Endothelial cell (in vitro differentiated cells): ENCODE measurements around the gene TPD52L1. TPM values are rescaled to one million over a fixed set of nuclear protein-coding genes. Genes with fewer than 3 reads are reported as not detected.
"Not testable (repeated sequence)": the region's sequence is repeated elsewhere in the genome, so short reads cannot be mapped to it uniquely, and the experiment has no call there.

Source experiments
- DNase-seq: peaks from one replicate; pipeline ENCODE4 v3.0.0; 2021; ENCODE audit warnings: low spot score
- H3K27ac Mint-ChIP-seq: one replicate; pipeline ENCODE4 v1.8.0; 2021; ENCODE audit warnings: mixed read lengths, inconsistent platforms; ENCODE audit not compliant: unreplicated experiment
- H3K27me3 Mint-ChIP-seq: one replicate; pipeline ENCODE4 v1.8.0; 2021; ENCODE audit warnings: mild to moderate bottlenecking, moderate library complexity, mixed read lengths, inconsistent platforms; ENCODE audit not compliant: unreplicated experiment
- H3K36me3 Mint-ChIP-seq: one replicate; pipeline ENCODE4 v1.8.0; 2021; ENCODE audit warnings: mild to moderate bottlenecking, low read depth, mixed read lengths, inconsistent platforms; ENCODE audit not compliant: unreplicated experiment
- H3K4me1 Mint-ChIP-seq: one replicate; pipeline ENCODE4 v1.8.0; 2021; ENCODE audit warnings: mild to moderate bottlenecking, mixed read lengths, inconsistent platforms; ENCODE audit not compliant: unreplicated experiment
- H3K4me3 Mint-ChIP-seq: one replicate; pipeline ENCODE4 v1.8.0; 2021; ENCODE audit warnings: mild to moderate bottlenecking, mixed read lengths, inconsistent platforms; ENCODE audit not compliant: unreplicated experiment
- H3K9me3 Mint-ChIP-seq: one replicate; pipeline ENCODE4 v1.8.0; 2021; ENCODE audit warnings: mixed read lengths, inconsistent platforms; ENCODE audit not compliant: unreplicated experiment
- total RNA-seq: library from RNA; stranded (reverse); fragmentation: NEBNext Ultra II Directional; extraction: Animal tissue kit (Norgen Biotek cat#: 25700); gene quantifications from one replicate; pipeline ENCODE4 v1.2.1, GENCODE V29; 2021; ENCODE audit not compliant: unreplicated experiment
- TF ChIP-seq, protein P1 (sequence below): fragments of 200-600 bp; sonication (generic); IDR thresholded peaks from one replicate; pipeline ENCODE4 v1.5.0; 2021; ENCODE audit warnings: antibody characterized with exemption; ENCODE audit not compliant: unreplicated experiment

TPD52L1 gene
- total RNA-seq, 1 donor from 2014 or later, result 118 TPM

DNA sequence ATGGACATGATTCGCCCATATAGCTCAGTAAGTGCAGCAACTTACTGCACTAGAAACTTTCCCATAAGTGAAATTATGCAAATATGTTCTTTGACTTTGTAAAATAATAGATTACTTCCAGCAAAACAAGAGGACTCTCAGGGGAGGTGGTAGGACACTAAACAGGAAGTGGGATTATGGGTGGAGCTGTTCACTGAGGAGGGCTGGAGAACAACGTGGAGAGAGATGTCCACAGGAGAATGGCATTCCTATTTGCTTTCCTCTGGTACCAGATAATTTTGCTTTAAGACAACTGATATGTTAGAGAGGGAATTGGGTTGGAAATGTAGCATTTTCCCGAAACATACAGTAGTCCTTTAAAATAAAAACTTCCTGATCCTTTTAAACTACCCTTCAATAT lies 3.7 kb downstream of the TPD52L1 start:
- peaks cover 17% of the 10 kb centered on the region for H3K4me1 Mint-ChIP-seq
- no peak overlapping the region for H3K4me3 Mint-ChIP-seq
- peaks cover 6% of the 10 kb centered on the region for H3K27me3 Mint-ChIP-seq
- no peaks in the 10 kb centered on the region for H3K9me3 Mint-ChIP-seq
- H3K27ac Mint-ChIP-seq, result no peak overlapping the region
- no peak for DNase-seq
- TF ChIP-seq, protein P1, sequence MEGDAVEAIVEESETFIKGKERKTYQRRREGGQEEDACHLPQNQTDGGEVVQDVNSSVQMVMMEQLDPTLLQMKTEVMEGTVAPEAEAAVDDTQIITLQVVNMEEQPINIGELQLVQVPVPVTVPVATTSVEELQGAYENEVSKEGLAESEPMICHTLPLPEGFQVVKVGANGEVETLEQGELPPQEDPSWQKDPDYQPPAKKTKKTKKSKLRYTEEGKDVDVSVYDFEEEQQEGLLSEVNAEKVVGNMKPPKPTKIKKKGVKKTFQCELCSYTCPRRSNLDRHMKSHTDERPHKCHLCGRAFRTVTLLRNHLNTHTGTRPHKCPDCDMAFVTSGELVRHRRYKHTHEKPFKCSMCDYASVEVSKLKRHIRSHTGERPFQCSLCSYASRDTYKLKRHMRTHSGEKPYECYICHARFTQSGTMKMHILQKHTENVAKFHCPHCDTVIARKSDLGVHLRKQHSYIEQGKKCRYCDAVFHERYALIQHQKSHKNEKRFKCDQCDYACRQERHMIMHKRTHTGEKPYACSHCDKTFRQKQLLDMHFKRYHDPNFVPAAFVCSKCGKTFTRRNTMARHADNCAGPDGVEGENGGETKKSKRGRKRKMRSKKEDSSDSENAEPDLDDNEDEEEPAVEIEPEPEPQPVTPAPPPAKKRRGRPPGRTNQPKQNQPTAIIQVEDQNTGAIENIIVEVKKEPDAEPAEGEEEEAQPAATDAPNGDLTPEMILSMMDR, result no peak
- peaks cover 26% of the 10 kb centered on the region for H3K36me3 Mint-ChIP-seq

DNA sequence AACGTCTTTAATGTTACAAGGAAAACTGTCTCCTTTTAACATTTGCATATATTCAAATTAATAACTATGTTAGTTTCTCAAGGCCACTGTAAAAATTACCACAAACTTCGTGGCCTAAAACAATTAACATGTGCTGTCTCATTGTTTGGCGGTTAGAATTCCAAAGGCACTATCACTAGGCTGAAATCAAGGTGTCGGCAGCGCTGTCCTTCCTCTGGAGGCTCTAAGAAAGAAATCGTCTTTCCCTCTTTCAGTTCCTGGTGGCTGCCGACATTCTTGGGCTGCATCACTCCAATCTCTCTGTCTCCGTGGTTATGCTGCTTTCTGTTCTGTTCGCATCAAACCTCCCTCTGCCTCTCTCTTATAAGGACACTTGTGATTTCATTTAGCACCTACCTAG lies 4.2 kb downstream of the TPD52L1 start:
- DNase-seq, result no peak
- TF ChIP-seq, protein P1, result no peak
- Mint-ChIP-seq H3K4me1 (peaks cover 17% of the 10 kb centered on the region), H3K9me3 (no peaks in the 10 kb centered on the region), H3K4me3 (peak overlapping the region; percentile 17), H3K36me3 (peaks cover 26% of the 10 kb centered on the region), H3K27ac (no peak overlapping the region), H3K27me3 (peaks cover 6% of the 10 kb centered on the region)

DNA sequence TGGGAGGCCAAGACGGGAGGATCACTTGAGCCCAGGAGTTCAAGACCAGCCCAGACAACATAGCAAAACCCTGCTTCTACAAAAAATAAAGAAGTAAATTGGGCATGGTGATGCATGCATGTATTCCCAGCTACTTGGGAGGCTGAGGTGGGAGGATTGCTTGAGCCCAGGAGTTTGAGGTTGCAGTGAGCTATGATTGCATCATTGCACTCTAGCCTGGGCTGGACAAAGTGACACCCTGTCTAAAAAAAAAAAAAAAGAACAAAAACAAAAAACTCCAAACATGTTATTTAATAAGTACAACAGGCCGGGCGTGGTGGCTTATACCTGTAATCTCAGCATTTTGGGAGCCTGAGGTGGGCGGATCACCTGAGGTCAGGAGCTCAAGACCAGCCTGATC lies 9.8 kb downstream of the TPD52L1 start:
- H3K27ac Mint-ChIP-seq, DNase-seq, H3K9me3 Mint-ChIP-seq, H3K27me3 Mint-ChIP-seq, H3K4me1 Mint-ChIP-seq, H3K4me3 Mint-ChIP-seq: not testable (repeated sequence)
- peaks cover 26% of the 10 kb centered on the region for H3K36me3 Mint-ChIP-seq

DNA sequence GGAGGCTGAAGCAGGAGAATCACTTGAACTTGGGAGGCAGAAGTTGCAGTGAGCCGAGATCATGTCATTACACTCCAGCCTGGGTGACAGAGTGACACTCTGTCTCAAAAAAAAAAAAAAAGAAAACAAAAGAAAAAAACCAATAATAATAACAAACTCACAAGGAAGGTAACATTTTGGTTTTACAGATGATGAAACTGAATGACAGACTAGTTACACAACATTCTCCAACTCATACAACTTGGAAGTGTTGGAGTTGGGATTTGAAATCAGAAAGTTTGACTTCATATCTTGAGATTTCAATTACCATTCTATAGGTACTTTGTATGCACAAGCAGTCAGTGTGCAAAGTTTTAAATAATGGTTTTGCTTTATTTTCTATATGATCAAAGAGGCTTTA lies 10.2 kb downstream of the TPD52L1 start:
- H3K36me3 Mint-ChIP-seq, result peaks cover 26% of the 10 kb centered on the region
- H3K9me3 Mint-ChIP-seq, result no peaks in the 10 kb centered on the region
- no peak overlapping the region for H3K27ac Mint-ChIP-seq
- no peak overlapping the region for H3K4me3 Mint-ChIP-seq
- no peak for DNase-seq
- no peaks in the 10 kb centered on the region for H3K4me1 Mint-ChIP-seq
- TF ChIP-seq, protein P1, result no peak
- peaks cover 2% of the 10 kb centered on the region for H3K27me3 Mint-ChIP-seq

DNA sequence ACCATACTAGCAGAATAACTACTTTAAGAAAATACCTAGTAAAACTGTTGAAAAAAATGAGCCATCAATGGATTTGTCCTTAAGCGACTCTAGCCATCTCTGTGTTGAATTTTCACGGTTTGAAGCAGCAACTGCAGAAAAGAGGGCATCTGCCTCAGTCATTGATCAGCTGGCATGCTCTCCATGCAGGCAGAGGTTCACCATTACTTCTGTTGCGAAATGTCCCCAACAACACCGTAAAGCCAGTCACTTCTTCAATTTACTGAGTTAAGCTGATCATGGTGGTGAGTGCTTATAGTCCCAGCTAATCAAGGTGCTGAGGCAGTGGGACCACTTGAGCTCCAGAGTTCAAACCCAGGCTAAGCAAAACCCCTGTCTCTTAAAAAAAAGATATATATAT lies 11.1 kb downstream of the TPD52L1 start:
- Mint-ChIP-seq H3K4me3 (no peak overlapping the region), H3K27me3 (peaks cover 4% of the 10 kb centered on the region), H3K4me1 (peaks cover 9% of the 10 kb centered on the region)

More for the DNA sequence above, 11.1 kb downstream of the TPD52L1 start:
- TF ChIP-seq, protein P1, result no peak
- H3K27ac Mint-ChIP-seq, result no peak overlapping the region
- H3K9me3 Mint-ChIP-seq, result no peaks in the 10 kb centered on the region
- peaks cover 17% of the 10 kb centered on the region for H3K36me3 Mint-ChIP-seq
- DNase-seq, result no peak
